GM12875 (cell line): ENCODE data around the gene TIMP1.
A peak's percentile ranks its signal among the peaks of the same experiment; 100 is the strongest.

ENCODE experiments used
- H3K4me3 ChIP-seq: one replicate; pipeline ENCODE4 v1.5.1; 2011; ENCODE audit warnings: low read depth, low read length, control low read depth
- TF ChIP-seq, protein P1 (sequence below): IDR thresholded peaks from 2 replicates; pipeline ENCODE4 v1.5.1; 2011; ENCODE audit warnings: low read depth, mild to moderate bottlenecking, control low read depth, inconsistent platforms, low read length, moderate library complexity, borderline replicate concordance; ENCODE audit not compliant: insufficient read depth

The TIMP1 gene

GRCh38 chrX:47564438-47565085, 17.7 kb upstream of the TIMP1 start:
- no peak overlapping the region for H3K4me3 ChIP-seq
- TF ChIP-seq, protein P1, sequence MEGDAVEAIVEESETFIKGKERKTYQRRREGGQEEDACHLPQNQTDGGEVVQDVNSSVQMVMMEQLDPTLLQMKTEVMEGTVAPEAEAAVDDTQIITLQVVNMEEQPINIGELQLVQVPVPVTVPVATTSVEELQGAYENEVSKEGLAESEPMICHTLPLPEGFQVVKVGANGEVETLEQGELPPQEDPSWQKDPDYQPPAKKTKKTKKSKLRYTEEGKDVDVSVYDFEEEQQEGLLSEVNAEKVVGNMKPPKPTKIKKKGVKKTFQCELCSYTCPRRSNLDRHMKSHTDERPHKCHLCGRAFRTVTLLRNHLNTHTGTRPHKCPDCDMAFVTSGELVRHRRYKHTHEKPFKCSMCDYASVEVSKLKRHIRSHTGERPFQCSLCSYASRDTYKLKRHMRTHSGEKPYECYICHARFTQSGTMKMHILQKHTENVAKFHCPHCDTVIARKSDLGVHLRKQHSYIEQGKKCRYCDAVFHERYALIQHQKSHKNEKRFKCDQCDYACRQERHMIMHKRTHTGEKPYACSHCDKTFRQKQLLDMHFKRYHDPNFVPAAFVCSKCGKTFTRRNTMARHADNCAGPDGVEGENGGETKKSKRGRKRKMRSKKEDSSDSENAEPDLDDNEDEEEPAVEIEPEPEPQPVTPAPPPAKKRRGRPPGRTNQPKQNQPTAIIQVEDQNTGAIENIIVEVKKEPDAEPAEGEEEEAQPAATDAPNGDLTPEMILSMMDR: no peak

DNA sequence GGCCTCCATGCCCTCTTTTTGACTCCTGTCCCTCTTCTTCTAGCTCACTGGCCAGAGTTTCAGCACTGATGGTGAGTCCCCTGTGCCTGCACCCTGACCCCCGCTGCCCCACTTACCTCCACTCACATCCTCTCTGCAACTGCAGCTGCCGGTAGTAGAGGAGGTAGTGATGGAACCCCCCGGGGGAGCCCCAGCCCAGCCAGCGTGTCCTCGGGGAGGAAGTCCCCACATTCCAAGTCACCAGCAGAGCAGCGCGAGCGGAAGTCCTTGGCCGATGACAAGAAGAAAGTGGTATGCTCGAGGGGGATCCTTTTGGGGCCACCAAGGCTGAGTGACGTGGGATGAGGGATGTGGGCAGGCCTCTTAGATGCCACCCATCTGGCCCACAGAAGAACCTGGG, 15.4 kb upstream of the TIMP1 start:
- TF ChIP-seq, protein P1: no peak
- H3K4me3 ChIP-seq: no peak overlapping the region

DNA sequence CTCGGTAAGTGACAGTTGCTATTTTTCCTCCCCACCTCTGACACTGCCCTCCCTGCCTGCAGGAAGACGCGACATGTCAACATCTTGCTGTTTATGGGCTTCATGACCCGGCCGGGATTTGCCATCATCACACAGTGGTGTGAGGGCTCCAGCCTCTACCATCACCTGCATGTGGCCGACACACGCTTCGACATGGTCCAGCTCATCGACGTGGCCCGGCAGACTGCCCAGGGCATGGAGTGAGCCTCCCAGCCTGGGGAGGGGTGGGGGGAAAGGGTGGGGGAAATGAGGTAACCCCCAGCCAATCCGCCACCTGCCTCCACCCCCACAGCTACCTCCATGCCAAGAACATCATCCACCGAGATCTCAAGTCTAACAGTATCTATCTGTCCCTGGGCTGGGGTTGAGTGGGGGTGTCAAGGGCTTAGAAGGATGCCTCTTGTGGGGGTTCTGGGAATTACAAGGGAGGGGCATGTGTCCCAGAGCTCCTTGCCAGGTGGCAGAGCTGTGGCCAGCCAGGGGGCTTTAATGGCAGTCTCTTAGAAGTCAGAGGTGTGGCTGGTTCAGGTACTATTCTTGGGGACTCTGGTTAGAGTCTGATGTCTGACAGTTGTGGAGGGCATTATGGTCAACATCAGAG, 13.5 kb upstream of the TIMP1 start:
- H3K4me3 ChIP-seq: no peak overlapping the region
- TF ChIP-seq, protein P1: peak; percentile 42; the same call in 1 of the 2 replicates

GRCh38 chrX:47570794-47571193, 11.4 kb upstream of the TIMP1 start:
- no peak overlapping the region for H3K4me3 ChIP-seq
- TF ChIP-seq, protein P1: no peak

DNA sequence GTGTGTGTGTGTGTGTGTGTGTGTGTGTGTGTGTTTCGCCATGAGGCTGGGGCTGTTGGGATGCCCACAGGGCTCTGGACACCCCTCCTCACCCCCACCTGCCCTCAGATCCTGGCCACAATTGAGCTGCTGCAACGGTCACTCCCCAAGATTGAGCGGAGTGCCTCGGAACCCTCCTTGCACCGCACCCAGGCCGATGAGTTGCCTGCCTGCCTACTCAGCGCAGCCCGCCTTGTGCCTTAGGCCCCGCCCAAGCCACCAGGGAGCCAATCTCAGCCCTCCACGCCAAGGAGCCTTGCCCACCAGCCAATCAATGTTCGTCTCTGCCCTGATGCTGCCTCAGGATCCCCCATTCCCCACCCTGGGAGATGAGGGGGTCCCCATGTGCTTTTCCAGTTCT, 11.0 kb upstream of the TIMP1 start:
- TF ChIP-seq, protein P1: no peak
- no peak overlapping the region for H3K4me3 ChIP-seq

GRCh38 chrX:47571896-47572295, 10.3 kb upstream of the TIMP1 start:
- H3K4me3 ChIP-seq: no peak overlapping the region
- TF ChIP-seq, protein P1: no peak

DNA sequence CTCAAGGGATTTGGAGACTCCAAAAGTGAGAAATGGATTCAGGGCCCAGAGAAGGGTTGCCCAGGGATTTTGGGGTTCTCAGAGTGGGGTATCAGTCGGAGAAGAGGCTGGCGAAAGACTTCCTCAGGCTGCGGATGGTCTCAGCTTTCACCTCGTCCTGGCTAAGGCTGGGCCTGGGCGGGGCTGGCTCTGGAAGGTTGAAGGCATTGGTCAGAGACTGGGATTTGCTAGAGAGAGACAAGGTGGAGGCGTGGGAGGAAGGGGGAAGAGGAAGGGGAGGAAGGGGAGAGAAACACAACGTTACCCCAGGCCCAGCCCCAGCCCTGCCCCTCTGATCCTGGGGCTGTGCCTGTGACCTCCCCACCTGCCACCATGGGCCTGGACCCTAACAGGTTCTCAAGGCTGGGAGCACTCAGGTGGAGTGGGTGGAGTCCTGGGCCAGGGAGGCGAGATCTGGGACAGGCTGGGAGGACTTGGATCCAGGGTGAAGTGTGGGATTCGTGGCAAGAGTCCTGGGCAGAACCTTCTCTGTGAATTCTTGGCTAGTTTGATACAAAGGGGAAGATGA, 9.4 kb upstream of the TIMP1 start:
- TF ChIP-seq, protein P1: no peak
- no peak overlapping the region for H3K4me3 ChIP-seq
